COLO829 (cell line): Measurements from ENCODE around the gene GUF1.
"Not testable (repeated sequence)": the region's sequence is repeated elsewhere in the genome, so short reads cannot be mapped to it uniquely, and the experiment has no call there.

Experiments used
- DNase-seq: peaks from one replicate; pipeline ENCODE4 v3.0.0; 2012; ENCODE audit warnings: low spot score

GUF1 gene

DNA sequence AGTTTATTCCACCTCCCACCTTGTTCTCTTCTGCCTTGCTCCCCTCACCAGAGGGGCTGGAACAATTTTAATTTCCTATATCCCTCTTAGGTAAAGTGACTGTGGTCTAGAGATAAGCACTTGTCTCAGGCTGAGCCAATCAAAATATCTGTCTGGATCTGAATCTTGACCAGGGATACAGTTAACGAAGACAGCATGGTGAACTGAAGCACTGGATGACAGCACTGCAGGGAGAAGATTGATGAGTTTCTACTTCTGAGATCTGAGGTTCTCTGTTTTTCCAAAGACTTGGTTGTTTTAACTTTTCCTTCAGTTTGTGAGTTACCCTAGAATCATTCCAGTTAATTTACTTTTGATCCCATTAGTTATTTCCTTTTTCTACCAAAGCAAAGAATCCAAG is 34.9 kb downstream of the GUF1 start:
- no peak for DNase-seq

DNA sequence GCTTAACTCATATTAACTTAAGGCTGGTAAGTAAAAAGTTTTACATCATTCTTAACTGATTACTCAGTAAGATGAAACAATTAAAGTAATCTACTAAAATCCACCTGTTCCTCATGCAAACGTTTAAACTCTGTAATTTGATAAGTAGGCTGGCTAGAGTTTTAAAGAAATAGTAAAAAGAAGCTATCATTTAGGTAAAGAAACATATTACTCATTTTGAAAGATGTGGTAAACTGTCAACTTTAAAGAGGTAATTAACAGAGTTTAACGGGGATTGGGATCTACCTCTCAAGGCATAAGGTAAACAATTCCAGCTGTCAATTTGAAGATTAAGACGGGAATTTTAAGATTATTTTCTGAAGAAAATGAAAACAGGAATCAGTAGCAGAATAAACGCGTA is 38.4 kb downstream of the GUF1 start:
- no peak for DNase-seq

DNA sequence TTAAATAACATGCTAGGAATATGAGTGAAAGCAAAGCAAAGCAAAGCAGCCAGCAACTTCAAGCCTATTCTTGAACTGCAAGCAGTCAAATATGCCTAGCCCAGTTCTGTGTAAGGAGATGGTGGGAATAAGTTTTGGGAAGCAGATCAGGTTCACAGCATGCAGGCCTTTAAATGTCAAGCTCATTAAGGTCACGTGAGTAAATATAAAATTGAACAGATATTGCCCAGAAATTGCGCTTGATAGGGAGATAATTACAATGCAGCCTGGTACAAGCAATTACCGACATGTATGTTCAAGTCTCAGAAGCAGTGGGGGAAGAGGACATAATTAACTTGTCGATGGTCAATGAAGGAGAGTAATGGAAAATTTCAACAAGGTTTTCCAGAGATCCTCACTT is 42.2 kb downstream of the GUF1 start:
- no peak for DNase-seq

- no peak for DNase-seq
These were observed 43.8 kb downstream of the GUF1 start for GRCh38 chr4:44722001-44722400.

DNA sequence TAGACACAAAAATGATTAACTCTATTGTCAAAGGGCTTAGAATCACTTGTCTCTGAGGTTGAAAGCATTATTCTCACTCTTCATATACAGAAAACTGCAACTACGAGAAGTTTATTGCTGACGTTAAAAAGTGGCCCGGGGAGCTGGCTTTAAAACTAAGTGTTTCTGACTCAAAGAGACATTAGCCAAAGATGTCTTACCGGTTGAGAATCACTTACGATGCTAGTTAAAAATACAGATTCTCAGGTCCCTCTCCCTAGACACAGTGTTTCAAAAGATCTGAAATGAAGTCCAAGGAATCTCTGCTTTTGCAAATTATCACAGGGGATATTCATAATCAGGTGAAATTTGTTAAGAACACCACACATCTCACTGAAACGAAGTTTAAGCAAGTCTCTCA is 46.9 kb downstream of the GUF1 start:
- DNase-seq: no peak

DNA sequence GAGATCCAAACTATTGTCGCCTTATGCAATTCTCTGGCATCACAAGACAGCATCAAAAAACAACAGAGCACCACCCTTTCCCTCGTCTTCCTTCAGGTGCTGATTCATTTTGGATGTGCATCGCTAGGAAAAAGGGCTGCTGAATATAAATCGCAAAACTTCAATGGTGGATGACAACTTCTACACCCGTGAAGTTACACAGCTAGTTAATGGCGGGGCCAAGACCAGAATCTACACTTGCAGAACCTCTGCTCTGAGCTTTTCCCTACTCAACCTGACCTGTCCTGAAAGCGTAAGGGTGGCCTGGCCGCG is 47.5 kb downstream of the GUF1 start:
- no peak for DNase-seq

- DNase-seq: peak; percentile 68
These were observed 48.0 kb downstream of the GUF1 start, which contains the start of gene GNPDA2 for GRCh38 chr4:44726038-44726871. GNPDA2 (minus strand) TSS chr4:44726556; CDS start chr4:44722207, 4,349 bp downstream.

DNA sequence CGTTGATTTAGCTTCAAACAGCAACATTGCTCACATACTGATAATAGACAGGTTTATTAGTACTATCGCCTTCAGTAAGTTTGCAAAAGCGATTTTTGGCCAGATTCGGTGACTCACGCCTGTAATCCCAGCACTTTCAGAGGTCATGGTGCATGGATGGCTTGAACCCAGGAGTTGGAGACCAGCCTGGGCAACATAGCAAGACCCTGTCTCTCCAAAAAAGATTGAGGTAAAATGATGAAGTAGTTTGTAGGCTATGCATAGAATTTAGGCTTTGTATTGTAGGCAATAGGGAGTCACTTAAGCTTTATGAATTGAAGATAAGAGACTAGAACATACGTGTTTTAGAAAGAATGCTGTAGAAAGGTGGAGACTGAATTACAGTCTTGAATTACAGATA is 49.3 kb downstream of the GUF1 start:
- DNase-seq: no peak

DNA sequence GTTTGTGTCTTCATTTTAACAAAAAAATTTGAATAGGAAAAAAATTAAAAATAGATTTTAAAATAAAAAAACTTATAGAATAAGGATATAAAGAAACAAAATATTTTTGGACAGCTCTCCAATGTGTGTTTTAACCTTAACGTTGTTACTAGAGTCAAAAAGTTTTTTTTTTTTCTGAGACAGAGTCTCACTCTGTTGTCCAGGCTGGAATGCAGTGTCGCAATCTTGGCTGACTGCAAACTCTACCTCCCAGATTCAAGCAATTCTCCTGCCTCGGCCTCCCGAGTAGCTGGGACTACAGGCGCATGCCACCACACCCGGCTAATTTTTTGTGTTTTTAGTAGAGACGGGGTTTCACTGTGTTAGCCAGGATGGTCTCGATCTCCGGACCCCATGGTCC is 50.5 kb downstream of the GUF1 start:
- DNase-seq: not testable (repeated sequence)

DNA sequence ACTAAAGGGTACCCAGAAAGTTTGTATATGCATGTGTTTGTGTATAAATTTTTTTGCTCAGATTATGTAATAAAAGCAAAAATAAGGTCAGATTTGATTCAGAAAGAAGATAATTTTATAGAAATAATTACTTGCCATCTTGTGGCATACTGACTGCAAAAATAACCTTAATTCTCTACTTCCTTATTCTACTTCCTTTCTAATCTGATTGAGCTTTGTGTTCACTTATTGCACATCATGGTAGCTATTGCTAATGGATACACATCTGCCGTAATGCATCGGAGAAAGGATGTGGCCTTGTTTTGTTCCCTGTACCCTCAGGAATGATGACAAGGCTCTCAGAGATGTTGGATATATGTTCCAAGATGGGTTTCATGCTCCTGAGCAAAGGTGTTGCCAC is 58.7 kb downstream of the GUF1 start:
- DNase-seq: no peak

DNA sequence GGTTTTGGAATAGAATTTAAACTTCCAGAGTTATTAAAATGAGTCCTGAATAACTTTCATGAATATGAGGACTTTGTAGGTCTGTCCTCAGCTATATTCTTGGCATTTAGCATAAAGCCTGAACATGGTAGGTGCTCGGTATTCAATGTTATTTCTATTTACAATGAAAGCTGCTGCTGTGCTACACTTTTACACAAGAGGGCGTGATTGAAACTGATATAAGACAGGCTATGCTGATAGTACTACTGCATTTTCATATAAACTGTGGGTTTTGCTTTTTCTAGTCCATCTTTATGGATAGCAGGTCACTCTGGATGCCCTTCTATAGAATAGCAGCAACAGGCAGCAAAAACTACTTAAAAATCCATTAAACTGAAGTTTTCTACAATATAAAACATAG is 60.4 kb downstream of the GUF1 start:
- no peak for DNase-seq

DNA sequence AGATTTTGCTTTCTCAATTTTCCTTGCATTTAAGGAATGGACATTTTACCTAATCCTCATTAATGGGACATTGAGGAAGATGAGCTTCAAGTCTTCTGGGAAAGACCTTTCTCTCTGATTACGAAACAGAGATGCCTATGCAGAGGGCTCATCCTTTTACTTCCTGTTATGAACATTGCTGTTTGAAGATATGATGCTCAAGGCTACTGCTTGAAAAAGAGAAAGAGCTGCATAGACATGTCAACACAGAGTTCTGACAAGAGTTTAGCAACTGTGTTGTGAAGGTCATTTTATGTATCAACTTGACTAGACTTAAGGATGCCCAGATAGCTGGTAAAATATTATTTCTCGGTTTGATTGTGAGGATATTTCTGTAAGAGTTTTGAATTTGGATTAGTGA is 62.0 kb downstream of the GUF1 start:
- no peak for DNase-seq
